Kidney glomerular epithelial cell (primary cell): ENCODE measurements around the gene LRRC75B.
A peak's percentile ranks its signal among the peaks of the same experiment; 100 is the strongest.
"Not testable (repeated sequence)": the region's sequence is repeated elsewhere in the genome, so short reads cannot be mapped to it uniquely, and the experiment has no call there.

Source experiments
- DNase-seq: peaks from one replicate; lab custom pipeline; 2025; lab: John Stamatoyannopoulos, UW

Gene LRRC75B, protein sequence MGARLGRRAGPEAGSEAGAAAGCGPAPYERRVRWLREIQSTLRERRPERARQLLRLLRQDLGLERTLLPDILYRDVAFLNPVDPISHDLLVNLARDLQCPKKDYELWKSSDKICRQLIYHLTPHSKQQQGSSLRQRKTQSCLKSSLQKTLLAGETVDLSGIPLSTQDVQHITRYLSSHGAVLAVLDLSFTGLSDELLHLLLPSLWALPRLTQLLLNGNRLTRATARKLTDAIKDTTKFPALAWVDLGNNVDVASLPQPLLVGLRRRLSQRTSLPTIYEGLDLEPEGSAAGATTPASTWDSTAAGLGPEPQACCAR

GRCh38 chr22:24592851-24593558 is at the start of gene LRRC75B:
TSS of gene LRRC75B (minus strand) at chr22:24593073. CDS start at chr22:24593039, 34 bp downstream.
- DNase-seq: peak; percentile 30

DNA sequence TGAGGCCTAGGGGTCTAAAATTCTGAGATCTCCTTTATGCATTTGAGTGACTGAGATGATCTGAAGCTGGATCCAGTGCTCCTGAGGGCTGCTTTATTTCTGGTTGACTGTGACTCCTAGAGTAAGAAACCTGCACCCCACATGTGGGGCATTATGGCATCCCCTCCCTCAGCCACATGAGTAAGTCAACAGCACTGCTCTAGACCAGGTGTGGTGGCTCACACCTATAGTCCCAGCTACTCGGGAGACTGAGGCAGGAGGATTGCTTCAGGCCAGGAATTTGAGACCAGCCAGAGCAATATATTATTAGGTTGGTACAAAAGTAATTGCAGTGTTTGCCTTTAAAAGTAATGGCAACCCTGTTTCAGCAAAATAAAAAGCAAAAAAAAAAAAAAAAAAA is 49.4 kb upstream of the LRRC75B start:
- DNase-seq: not testable (repeated sequence)

GRCh38 chr22:24636513-24636912 is 43.6 kb upstream of the LRRC75B start:
- DNase-seq: not testable (repeated sequence)

DNA sequence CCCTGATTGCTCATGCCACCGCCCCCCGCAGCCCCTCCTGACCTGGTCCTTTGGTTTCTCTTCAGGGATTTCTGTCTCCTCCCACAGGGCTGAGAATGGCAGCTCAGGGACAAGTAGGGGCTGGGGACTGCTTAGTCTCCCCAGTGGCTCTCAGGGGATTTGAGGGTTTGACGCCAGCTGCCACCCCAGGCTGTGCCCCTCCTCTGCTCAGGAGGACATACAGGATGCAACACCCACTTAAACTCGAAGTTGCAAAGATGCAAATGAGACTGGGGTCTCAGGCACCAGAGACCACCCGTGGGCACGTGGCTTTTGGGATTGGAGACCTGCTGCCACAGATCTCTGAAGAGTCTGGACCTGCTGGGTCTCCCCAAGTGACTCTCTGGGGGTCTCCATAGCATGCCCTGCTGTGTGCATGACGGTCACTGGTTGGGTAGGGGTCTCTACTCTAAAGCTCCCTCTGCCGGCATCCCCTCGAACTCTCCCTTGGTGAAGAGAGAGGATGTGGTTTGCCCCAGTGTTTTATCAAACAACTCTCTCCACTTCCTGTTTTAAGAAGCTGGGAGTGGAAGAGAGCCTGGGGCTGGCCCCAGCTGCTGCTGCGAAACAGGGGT is 42.0 kb upstream of the LRRC75B start:
- DNase-seq: not testable (repeated sequence)

- DNase-seq: not testable (repeated sequence)
Measured at GRCh38 chr22:24633231-24634023, 40.6 kb upstream of the LRRC75B start.

DNA sequence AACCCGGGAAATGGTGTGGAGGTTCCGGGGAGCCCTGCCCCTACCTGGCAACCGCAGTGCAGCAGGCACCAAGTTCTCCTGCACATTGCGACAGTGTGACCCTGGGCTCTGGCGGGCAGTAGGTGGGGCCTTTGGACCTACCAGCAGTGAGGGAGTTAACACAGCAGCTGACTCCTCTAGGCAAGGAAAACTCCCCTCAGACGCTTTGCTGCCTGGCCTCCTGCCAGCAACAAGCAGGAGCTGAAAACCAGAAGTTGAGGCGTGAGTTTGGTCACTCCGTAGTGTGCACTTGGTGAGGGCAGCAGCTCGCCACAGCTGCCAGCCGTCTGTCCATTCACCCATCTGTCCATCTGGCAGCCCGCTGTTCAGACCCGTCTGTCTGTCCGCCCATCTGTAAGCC is 39.8 kb upstream of the LRRC75B start:
- DNase-seq: not testable (repeated sequence)

GRCh38 chr22:24631430-24632122 is 38.7 kb upstream of the LRRC75B start:
- not testable (repeated sequence) for DNase-seq

DNA sequence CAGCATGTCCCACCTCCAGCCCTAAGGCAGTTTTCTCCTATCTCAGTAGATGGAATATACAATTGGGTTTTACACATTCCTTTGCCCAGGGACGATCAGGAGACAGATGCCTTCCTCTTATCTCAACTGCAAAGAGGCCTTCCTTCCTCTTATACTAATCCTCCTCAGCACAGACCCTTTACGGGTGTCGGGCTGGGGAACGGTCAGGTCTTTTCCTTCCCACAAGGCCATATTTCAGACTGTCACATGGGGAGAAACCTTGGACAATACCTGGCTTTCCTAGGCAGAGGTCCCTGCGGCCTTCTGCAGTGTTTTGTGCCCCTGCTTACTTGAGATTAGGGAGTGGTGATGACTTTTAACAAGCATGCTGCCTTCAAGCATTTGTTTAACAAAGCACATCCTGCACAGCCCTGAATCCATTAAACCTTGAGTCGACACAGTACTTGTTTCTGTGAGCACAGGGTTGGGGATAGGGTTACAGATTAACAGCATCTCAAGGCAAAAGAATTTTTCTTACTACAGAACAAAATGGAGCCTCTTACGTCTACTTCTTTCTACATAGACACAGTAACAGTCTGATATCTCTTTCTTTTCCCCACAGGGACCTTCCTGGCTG is 38.0 kb upstream of the LRRC75B start:
- DNase-seq: not testable (repeated sequence)

DNA sequence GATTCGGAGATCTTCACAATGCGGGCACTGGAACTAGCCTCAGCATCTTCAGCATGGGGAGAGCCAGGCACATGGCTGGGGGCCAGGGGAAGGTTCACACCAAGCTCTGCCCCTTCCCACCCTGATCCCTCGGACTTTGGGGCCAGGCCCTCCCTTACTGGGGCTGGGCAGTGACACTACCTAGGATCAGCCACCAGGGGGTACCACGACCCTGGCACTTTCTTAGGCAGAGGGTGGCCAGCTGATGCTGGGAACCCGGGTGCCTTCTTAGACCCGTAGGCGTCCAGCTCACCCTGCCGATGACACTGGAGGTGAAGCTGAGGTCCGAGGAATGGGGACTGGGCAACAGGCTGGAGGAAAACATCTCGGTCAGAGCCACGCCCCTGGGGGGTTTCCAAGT is 36.2 kb upstream of the LRRC75B start:
- not testable (repeated sequence) for DNase-seq

GRCh38 chr22:24627911-24628310 is 35.0 kb upstream of the LRRC75B start:
- not testable (repeated sequence) for DNase-seq

GRCh38 chr22:24622596-24622995 is 29.7 kb upstream of the LRRC75B start:
- not testable (repeated sequence) for DNase-seq

- not testable (repeated sequence) for DNase-seq
Measured at GRCh38 chr22:24621244-24621643, 28.4 kb upstream of the LRRC75B start.

- DNase-seq: not testable (repeated sequence)
Measured at GRCh38 chr22:24614794-24615193, 21.9 kb upstream of the LRRC75B start.

DNA sequence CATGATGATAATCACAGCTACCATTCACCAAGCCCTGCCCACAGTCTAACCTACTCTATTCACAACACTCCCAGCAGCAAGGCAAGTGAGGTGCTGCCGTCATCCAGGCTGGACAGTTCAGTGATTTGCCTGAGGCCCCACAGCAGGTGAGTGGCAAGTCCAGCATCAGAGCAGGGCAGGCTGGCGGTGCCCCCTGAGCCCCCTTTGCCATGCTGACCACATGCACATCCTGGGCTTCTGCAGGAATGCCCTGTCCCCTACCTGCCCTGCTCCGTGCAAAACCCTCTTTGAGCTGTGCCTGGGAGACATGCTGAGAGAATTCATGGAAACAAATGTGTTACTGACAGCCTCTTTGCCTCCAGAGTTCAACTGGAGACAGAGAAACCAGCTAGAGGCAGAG is 17.0 kb upstream of the LRRC75B start:
- not testable (repeated sequence) for DNase-seq

DNA sequence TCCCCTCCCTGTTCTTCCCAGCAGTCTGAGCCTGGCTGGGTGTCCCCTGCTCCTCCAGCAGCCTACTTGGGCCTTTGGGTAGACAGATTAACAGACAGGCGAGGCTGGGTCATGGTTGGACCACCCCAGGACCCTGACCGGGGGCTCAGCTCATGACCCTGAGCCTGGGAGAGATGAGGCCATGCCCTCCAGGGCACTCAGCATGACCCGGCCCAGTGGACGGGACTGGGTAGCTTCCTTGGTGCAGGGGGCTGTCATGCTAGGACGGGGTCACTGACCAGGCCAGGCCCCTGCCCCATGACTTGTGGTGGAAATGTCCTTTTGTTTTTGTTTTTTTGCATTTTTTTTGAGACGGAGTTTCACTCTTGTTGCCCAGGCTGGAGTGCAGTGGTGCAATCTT is 15.5 kb upstream of the LRRC75B start:
- DNase-seq: not testable (repeated sequence)

DNA sequence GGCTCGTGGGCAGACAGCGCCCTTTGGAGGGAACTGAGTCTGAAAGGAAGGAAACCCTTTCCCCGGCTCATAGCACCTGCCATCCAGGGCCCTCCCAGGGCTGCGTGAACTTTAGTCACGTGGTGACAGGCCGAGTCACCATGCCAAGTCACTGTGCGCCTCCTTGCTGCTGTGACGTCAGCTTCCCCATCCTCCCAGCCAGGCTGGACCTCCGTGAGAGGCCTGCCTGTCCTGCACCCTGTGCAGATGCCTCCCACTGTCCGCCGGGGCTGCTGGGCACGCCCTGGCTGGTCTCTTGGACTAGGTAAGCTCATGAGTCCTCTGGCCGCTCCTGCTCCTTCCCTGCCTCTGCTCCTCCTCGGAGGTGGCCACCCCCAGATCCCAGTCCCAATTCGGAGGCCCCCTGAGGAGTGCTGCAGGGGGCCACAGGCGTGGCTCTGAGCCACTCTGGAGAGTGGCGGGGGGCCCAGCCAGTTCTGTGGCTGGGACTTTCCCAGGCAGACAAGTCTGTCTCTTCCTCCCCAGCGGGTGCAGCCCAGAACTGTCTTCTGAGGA is 14.6 kb upstream of the LRRC75B start:
- not testable (repeated sequence) for DNase-seq

DNA sequence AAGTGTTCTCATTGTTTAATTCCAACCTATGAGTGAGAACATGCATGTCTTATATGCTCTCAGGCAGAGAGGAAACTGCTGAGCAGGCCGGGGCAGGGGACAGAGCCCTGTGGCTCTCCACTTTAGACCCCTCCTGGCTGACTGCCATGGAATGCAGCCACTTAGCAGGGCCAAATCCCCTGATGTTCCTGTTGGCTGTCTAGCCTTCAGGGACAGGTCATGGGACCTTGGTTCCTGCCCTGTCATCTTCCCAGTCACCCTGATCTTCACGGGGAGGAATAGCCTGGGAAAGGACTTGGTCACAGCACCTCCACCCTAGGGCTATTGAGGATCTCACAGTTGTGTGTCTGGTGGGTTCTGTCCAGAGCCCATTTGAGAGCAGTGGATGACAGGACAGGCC is 13.5 kb upstream of the LRRC75B start:
- not testable (repeated sequence) for DNase-seq

- not testable (repeated sequence) for DNase-seq
Measured at GRCh38 chr22:24603770-24604629, 11.1 kb upstream of the LRRC75B start.
